WTC11 (cell line): ENCODE data around the gene IDH3A. TPM values are rescaled to one million over a fixed set of nuclear protein-coding genes. Genes with fewer than 3 reads are reported as not detected.

Experiments
- ATAC-seq: fragments of 200-7000 bp; cut with Tn5 transposase; 2 replicates; pipeline ENCODE4 v1.10.0; 2021; ENCODE audit warnings: mild to moderate bottlenecking, moderate library complexity
- CTCF ChIA-PET: fragments of 300-600 bp; sonication (Branson Sonifier 250); formaldehyde crosslinking; loops from one replicate; lab custom pipeline; 2021; ENCODE audit warnings: antibody characterized with exemption; lab: Charles Lee
- POLR2A ChIA-PET: fragments of 350-600 bp; sonication (Branson Sonifier 250); formaldehyde crosslinking; loops from one replicate; lab custom pipeline; 2021; ENCODE audit warnings: antibody characterized with exemption; lab: Charles Lee
- DNase-seq: peaks from one replicate; pipeline ENCODE4 v3.0.0; 2021; ENCODE audit warnings: low spot score
- H3K27ac Mint-ChIP-seq: 2 replicates; pipeline ENCODE4 v1.8.0; 2021; ENCODE audit warnings: mixed read lengths
- H3K27me3 Mint-ChIP-seq: 2 replicates; pipeline ENCODE4 v1.8.0; 2021; ENCODE audit warnings: low read depth, mild to moderate bottlenecking, moderate library complexity, mixed read lengths
- H3K36me3 Mint-ChIP-seq: 2 replicates; pipeline ENCODE4 v1.8.0; 2021; ENCODE audit warnings: mixed read lengths
- H3K4me1 Mint-ChIP-seq: 2 replicates; pipeline ENCODE4 v1.8.0; 2022; ENCODE audit warnings: mixed read lengths
- H3K4me3 Mint-ChIP-seq: 2 replicates; pipeline ENCODE4 v1.8.0; 2021; ENCODE audit warnings: mild to moderate bottlenecking, moderate library complexity, mixed read lengths
- H3K9me3 Mint-ChIP-seq: 2 replicates; pipeline ENCODE4 v1.8.0; 2021; ENCODE audit warnings: mixed read lengths
- ARID4B ChIP-seq: sonication (generic); formaldehyde crosslinking; IDR thresholded peaks from 2 replicates; pipeline ENCODE4 v1.8.0; 2023; ENCODE audit warnings: missing genetic modification reagents, mild to moderate bottlenecking, borderline replicate concordance
- CDX4 ChIP-seq: fragments of 250-450 bp; sonication (Bioruptor Pico); IDR thresholded peaks from 2 replicates; pipeline ENCODE4 v1.9.0; 2021; ENCODE audit warnings: moderate library complexity, mild to moderate bottlenecking, inconsistent platforms, borderline replicate concordance
- CREM ChIP-seq: sonication (generic); formaldehyde crosslinking; IDR thresholded peaks from 2 replicates; pipeline ENCODE4 v1.8.1; 2022; ENCODE audit warnings: mild to moderate bottlenecking, missing genetic modification reagents, moderate library complexity
- EMX1 ChIP-seq: fragments of 250-450 bp; sonication (Bioruptor Pico); IDR thresholded peaks from 2 replicates; pipeline ENCODE4 v1.8.0; 2021; ENCODE audit warnings: mild to moderate bottlenecking
- ERG ChIP-seq: fragments of 250-450 bp; sonication (Bioruptor Pico); IDR thresholded peaks from 2 replicates; pipeline ENCODE4 v1.8.0; 2021; ENCODE audit warnings: mild to moderate bottlenecking
- ESRRA ChIP-seq: sonication (generic); formaldehyde crosslinking; IDR thresholded peaks from 2 replicates; pipeline ENCODE4 v1.8.1; 2022; ENCODE audit warnings: mild to moderate bottlenecking, missing genetic modification reagents, borderline replicate concordance
- FOXP1 ChIP-seq: sonication (generic); formaldehyde crosslinking; IDR thresholded peaks from 2 replicates; pipeline ENCODE4 v1.8.0; 2022; ENCODE audit warnings: missing genetic modification reagents, mild to moderate bottlenecking, moderate library complexity, borderline replicate concordance
- GABPB1 ChIP-seq: sonication (generic); formaldehyde crosslinking; IDR thresholded peaks from 2 replicates; pipeline ENCODE4 v1.8.1; 2023; ENCODE audit warnings: mild to moderate bottlenecking, missing genetic modification reagents
- IRF1 ChIP-seq: sonication (generic); formaldehyde crosslinking; IDR thresholded peaks from 2 replicates; pipeline ENCODE4 v1.8.0; 2023; ENCODE audit warnings: missing genetic modification reagents
- IRF2 ChIP-seq: sonication (generic); formaldehyde crosslinking; IDR thresholded peaks from 2 replicates; pipeline ENCODE4 v1.8.0; 2022; ENCODE audit warnings: low read depth, missing genetic modification reagents, borderline replicate concordance
- JUN ChIP-seq: sonication (generic); formaldehyde crosslinking; IDR thresholded peaks from 2 replicates; pipeline ENCODE4 v1.8.0; 2023; ENCODE audit warnings: mild to moderate bottlenecking, missing genetic modification reagents
- MYBL2 ChIP-seq: sonication (generic); formaldehyde crosslinking; IDR thresholded peaks from 2 replicates; pipeline ENCODE4 v1.8.1; 2023; ENCODE audit warnings: mild to moderate bottlenecking, moderate library complexity, missing genetic modification reagents
- NFYB ChIP-seq: sonication (generic); formaldehyde crosslinking; conservative IDR thresholded peaks from 2 replicates; pipeline ENCODE4 v1.8.0; 2022; ENCODE audit warnings: low read depth, missing genetic modification reagents
- NR2C2 ChIP-seq: sonication (generic); formaldehyde crosslinking; IDR thresholded peaks from 2 replicates; pipeline ENCODE4 v1.8.0; 2022; ENCODE audit warnings: mild to moderate bottlenecking, missing genetic modification reagents
- PRRX2 ChIP-seq: fragments of 250-450 bp; sonication (Bioruptor Pico); IDR thresholded peaks from 2 replicates; pipeline ENCODE4 v1.8.0; 2021; ENCODE audit warnings: mild to moderate bottlenecking
- SMAD3 ChIP-seq: sonication (generic); formaldehyde crosslinking; IDR thresholded peaks from 2 replicates; pipeline ENCODE4 v1.8.0; 2022; ENCODE audit warnings: missing genetic modification reagents, mild to moderate bottlenecking, borderline replicate concordance
- TEAD1 ChIP-seq: sonication (generic); formaldehyde crosslinking; IDR thresholded peaks from 2 replicates; pipeline ENCODE4 v1.8.0; 2022; ENCODE audit warnings: mild to moderate bottlenecking, missing genetic modification reagents
- TP53 ChIP-seq: sonication (generic); formaldehyde crosslinking; IDR thresholded peaks from 2 replicates; pipeline ENCODE4 v1.8.1; 2023; ENCODE audit warnings: mild to moderate bottlenecking, missing genetic modification reagents
- USF1 ChIP-seq: sonication (generic); formaldehyde crosslinking; IDR thresholded peaks from 2 replicates; pipeline ENCODE4 v1.8.0; 2022; ENCODE audit warnings: mild to moderate bottlenecking, missing genetic modification reagents
- ZNF138 ChIP-seq: sonication (generic); formaldehyde crosslinking; conservative IDR thresholded peaks from 2 replicates; pipeline ENCODE4 v1.8.1; 2022; ENCODE audit warnings: mild to moderate bottlenecking, moderate library complexity, missing genetic modification reagents
- ZNF263 ChIP-seq: sonication (generic); formaldehyde crosslinking; IDR thresholded peaks from 2 replicates; pipeline ENCODE4 v1.8.1; 2022; ENCODE audit warnings: low read depth, mild to moderate bottlenecking, moderate library complexity, missing genetic modification reagents
- ZNF416 ChIP-seq: fragments of 250-450 bp; sonication (Bioruptor Pico); IDR thresholded peaks from 2 replicates; pipeline ENCODE4 v1.9.0; 2021; ENCODE audit warnings: mild to moderate bottlenecking, inconsistent platforms
- total RNA-seq: library from RNA; stranded (reverse); gene quantifications from 3 replicates; pipeline ENCODE4 v1.2.3, GENCODE V29; 2021
- TF ChIP-seq, protein P1 (sequence below): sonication (generic); formaldehyde crosslinking; IDR thresholded peaks from 2 replicates; pipeline ENCODE4 v1.8.1; 2022; ENCODE audit warnings: low read depth, missing genetic modification reagents, borderline replicate concordance

IDH3A gene
- total RNA-seq, 1 experiment from 2014 or later = 56.6 TPM

DNA sequence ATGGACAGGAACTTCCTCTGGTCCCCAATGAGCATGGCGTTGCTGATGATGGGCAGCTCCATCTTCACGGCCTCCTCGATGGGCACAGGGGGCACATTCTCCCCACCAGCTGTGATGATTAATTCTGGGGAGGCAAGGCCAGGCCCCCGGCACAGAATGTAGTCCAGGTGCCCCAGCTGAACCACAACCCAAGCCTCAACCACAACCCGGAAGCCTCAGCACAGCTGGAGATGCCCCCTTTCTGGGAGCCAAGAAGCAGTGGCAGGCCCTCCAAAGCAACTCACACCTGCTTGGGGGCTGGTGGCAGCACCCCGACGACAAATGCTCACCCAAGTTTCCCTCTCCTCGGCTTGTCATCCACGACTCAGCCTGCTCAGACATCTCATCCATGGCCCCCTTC lies 25.2 kb downstream of the IDH3A start:
- H3K4me3 Mint-ChIP-seq = no peak overlapping the region
- H3K36me3 Mint-ChIP-seq = peaks cover 19% of the 10 kb centered on the region
- no peak for TF ChIP-seq ARID4B
- no peak for TF ChIP-seq CDX4
- no peak for TF ChIP-seq ZNF416 (CRISPR knock-in tag)
- no peak for TF ChIP-seq IRF1
- no peak for TF ChIP-seq MYBL2 (CRISPR knock-in tag)
- TF ChIP-seq PRRX2 = no peak
- TF ChIP-seq USF1 = no peak
- H3K9me3 Mint-ChIP-seq = no peaks in the 10 kb centered on the region
- DNase-seq (no peak), ATAC-seq (no peak)
- no peaks in the 10 kb centered on the region for H3K27me3 Mint-ChIP-seq
- CTCF ChIA-PET = interaction anchor here (1.2 to 3.0 kb wide), 4 partner anchors 20 to 214 kb away, joined by 3 to 14 read pairs (median 4); no protein-coding TSS in a partner anchor
- H3K4me1 Mint-ChIP-seq = no peaks in the 10 kb centered on the region
- H3K27ac Mint-ChIP-seq = no peak overlapping the region
- POLR2A ChIA-PET = no interaction called here

- TF ChIP-seq TEAD1 (CRISPR knock-in tag) = no peak
- TF ChIP-seq ZNF263 = no peak
- no peak for TF ChIP-seq ESRRA
- no peak for TF ChIP-seq FOXP1
- TF ChIP-seq TP53 = no peak
- TF ChIP-seq EMX1 (CRISPR knock-in tag) = no peak
- TF ChIP-seq, protein P1, sequence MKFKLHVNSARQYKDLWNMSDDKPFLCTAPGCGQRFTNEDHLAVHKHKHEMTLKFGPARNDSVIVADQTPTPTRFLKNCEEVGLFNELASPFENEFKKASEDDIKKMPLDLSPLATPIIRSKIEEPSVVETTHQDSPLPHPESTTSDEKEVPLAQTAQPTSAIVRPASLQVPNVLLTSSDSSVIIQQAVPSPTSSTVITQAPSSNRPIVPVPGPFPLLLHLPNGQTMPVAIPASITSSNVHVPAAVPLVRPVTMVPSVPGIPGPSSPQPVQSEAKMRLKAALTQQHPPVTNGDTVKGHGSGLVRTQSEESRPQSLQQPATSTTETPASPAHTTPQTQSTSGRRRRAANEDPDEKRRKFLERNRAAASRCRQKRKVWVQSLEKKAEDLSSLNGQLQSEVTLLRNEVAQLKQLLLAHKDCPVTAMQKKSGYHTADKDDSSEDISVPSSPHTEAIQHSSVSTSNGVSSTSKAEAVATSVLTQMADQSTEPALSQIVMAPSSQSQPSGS (CRISPR knock-in tag) = no peak
- no peak for TF ChIP-seq ERG (CRISPR knock-in tag)
- no peak for TF ChIP-seq NFYB (CRISPR knock-in tag)
- no peak for TF ChIP-seq GABPB1 (CRISPR knock-in tag)
- TF ChIP-seq NR2C2 = no peak
- no peak for TF ChIP-seq ZNF138 (CRISPR knock-in tag)
- no peak for TF ChIP-seq CREM
- no peak for TF ChIP-seq JUN (CRISPR knock-in tag)
- no peak for TF ChIP-seq IRF2 (CRISPR knock-in tag)
- TF ChIP-seq SMAD3 (CRISPR knock-in tag) = no peak
- TF ChIP-seq, all 79 proteins: peak for 0
- peaks cover 15% of the 10 kb centered on the region for H3K36me3 Mint-ChIP-seq
- DNase-seq = no peak
- H3K9me3 Mint-ChIP-seq = no peaks in the 10 kb centered on the region
- no peaks in the 10 kb centered on the region for H3K4me1 Mint-ChIP-seq
- no peak for ATAC-seq
- no peak overlapping the region for H3K27ac Mint-ChIP-seq
- H3K27me3 Mint-ChIP-seq = no peaks in the 10 kb centered on the region
- ChIA-PET POLR2A (no interaction called here), CTCF (interaction anchor here (0.5 to 3.2 kb wide), 4 partner anchors 64 to 275 kb away, joined by 3 to 21 read pairs (median 8); no protein-coding TSS in a partner anchor)
- H3K4me3 Mint-ChIP-seq = no peak overlapping the region
These were observed 26.2 kb downstream of the IDH3A start for GRCh38 chr15:78175330-78175729.
